Esophagus mucosa (tissue), 1 donor: Measurements from ENCODE around the gene HOXB5. TPM values are rescaled to one million over a fixed set of nuclear protein-coding genes. Genes with fewer than 3 reads are reported as not detected.
A peak's percentile ranks its signal among the peaks of the same experiment; 100 is the strongest.

ENCODE experiments used
- ATAC-seq: fragments of 200-7000 bp; cut with Tn5 transposase; one replicate; pipeline ENCODE4 v1.9.1; 2020
- total RNA-seq: library from RNA; stranded (reverse); gene quantifications from one replicate; pipeline ENCODE4 v1.2.4, GENCODE V29; 2023
- donor health status: DM: yes; HTN: yes; CAD: no.

Gene HOXB5
- total RNA-seq, 1 donor from 2014 or later, result 0.16 TPM

DNA sequence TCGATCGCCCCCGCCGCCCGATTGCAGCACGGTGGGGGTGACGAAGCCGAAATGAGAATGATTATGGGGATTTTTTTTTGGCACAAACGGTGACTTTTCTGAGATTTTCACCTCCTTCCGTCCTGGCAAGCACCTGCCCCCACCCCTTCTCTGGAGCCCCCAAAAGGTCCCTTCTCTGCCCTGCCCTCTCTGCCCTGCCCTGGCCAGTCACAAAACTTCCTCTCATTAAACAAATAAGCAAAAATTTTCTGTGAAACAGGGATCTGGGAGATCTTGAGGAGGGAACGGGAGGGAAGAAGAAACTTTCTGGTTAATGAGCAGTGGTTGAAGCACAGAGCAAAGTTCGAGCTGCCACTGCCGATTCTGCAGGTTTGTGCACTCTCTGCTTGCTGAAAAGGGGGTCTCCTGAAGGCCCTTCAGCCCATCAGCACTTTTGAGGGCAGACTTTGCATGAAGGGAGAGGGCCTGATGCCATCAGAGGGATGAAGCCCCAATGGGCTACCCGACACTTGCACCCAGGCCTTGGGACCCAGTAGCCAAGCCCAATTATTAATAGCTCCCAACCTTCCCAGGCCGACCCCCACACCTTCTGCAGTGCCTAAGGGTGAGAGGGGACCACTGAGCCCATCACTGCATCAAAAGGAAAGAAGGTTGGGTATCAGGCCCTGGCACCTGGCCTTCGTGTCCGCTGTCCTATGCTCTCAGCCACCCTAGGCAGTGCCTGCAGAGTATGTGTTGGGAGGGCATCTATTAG is 22.6 kb upstream of the HOXB5 start:
- no peak for ATAC-seq

DNA sequence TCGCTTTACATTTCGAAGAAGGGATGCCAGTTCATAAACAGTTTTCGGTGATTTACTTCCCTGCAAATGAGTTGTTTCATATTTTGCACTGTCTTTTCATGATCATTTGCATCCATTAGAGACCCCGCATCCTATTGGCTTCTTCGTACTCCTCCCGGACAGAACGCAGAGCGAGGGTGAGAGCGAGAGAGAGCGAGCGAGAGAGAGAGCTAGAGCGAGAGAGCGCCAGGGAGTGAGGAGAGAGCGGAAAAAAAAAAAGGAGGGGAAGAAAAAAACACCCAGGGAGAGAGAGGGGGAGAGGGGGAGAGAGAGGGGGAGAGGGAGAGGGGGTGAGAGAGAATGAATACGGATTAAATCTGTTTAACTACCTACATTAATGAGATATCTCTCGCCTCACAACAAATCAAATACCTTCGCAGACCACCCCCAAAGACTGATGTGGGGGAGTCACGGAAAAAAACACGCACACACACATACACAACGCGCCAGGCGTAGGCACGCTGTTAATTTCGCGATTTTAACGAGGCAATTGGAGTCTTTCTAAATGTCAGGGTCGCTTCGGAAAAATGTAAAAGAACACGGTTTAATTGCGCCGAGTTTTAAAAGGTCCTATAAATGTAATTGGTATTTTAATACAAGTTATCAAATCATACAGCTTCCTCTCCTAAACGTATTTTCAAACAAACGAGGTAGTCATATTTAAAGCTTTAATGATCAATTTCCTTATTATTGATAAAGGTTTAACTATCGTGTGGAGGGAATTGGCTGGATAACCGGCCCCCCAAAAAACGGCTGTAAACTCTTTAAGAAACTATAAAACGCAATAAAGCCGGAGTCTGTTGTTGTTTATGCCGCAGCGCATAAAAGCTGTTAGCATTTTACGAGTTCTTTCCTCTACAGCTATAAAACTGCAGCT is 21.7 kb upstream of the HOXB5 start, which contains the start of gene HOXB8:
TSS of gene HOXB8 (minus strand) at position 246 of the 916 bp plus-strand sequence. CDS start 588 bp downstream, outside the sequence.
- ATAC-seq, result no peak

GRCh38 chr17:48613862-48614694 is 20.5 kb upstream of the HOXB5 start:
- ATAC-seq, result no peak

GRCh38 chr17:48612854-48613691 is 19.5 kb upstream of the HOXB5 start:
- ATAC-seq, result no peak

GRCh38 chr17:48612456-48612853 is 18.9 kb upstream of the HOXB5 start:
- ATAC-seq, result no peak

DNA sequence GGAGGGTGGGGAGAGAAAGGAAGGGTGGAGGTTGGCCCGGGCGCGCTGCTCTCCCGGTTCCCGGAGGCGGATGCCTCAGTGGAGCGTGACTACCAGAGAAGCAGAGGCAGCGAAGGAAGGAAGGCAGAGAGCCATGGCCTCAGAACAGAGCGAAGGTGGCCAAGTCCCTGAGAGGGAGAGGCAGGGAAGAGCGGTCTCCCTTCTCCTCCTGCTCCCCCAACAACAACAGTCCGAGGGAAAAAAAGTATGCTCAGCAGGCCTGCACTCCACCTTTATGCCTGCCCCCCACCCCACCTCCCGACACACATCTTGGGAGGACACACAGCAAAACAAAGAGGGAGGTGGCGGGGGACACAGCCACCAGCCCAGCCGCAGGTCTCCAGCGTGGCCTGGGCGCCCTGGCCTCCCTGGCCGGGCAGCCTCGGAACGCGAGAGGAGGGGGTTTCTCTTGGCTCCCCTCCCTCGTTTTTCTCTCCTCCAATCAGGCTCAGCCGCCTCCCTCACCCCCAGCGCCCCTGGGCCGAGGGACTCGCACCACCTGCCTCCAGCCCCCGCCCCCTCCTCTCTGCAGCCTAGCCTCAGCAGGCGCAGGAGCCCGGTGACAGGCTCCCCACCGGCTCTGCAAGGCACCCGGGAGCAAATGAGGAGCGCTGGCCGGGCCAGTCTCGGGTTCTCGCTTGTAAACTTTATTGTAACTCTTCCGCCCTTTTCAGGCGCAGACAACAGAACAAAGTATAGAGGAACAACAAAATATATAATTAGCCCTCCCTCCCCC is 18.3 kb upstream of the HOXB5 start:
- ATAC-seq, result no peak

DNA sequence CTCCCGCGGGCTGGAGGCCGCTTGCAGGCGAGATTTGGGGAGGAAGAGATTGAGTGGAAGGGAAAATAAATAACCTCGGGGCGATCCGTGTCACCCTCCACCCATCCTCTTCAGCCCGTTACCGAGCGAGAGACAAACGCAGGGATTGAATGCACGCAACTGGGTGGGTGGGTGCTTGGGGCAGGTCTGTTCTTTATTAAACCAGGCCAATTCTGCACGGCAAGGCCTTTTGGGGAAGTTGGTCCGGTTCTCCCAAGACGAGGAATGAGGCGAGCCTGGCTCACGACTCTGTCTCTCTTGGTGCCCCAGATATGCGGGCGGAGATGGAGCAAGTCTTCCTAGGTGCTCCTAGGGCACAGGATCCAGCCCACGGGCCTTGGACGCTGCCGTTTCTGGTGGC is 17.6 kb upstream of the HOXB5 start:
- ATAC-seq, result no peak

DNA sequence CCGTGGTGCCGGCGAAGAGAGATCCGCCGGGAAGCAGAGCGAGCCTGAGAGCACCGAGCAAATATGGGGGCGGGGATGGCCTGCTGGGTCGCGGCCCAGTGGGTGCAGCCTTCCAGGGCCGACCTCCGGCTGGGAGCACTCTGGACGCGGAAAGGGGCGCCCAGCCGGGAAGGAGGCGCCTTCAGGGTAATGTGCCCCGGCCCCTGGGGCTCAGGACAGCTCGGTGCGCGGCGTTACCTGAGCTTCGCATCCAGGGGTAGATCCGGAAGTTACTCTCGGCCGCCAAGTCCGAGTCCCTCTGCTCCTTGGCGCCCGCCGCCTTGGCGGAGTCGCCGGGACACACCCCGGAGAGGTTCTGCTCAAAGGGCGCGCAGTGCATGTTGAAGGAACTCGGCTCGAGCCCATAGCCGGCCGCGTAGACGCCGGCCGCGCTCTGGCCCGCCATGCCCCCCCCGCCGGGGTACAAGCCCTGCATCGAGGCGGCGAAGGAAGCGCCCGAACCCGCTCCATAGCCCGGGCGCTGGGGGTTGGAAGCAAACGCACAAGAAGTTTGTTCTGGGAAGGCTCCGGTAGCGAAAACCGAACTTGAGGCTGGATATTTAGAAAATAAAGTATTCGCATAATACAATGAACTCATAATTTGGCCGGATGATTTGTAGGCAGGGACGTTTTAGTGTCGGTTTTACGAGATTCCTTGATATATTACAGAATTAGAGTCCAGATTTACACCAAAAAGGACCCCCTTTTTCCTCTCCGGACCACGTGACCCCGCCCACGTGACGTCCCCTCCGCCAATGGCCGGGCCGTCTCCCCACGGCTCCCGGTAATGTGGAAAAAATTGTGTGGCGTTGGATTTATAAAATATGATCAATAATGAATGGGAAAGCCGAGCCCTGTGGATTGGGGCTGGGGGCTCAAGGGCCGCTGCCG is 17.0 kb upstream of the HOXB5 start, which contains the start of gene HOXB7:
TSS of gene HOXB7 (minus strand) at position 736 of the 930 bp plus-strand sequence. CDS start at position 637, 99 bp downstream.
- peak; percentile 28 for ATAC-seq

DNA sequence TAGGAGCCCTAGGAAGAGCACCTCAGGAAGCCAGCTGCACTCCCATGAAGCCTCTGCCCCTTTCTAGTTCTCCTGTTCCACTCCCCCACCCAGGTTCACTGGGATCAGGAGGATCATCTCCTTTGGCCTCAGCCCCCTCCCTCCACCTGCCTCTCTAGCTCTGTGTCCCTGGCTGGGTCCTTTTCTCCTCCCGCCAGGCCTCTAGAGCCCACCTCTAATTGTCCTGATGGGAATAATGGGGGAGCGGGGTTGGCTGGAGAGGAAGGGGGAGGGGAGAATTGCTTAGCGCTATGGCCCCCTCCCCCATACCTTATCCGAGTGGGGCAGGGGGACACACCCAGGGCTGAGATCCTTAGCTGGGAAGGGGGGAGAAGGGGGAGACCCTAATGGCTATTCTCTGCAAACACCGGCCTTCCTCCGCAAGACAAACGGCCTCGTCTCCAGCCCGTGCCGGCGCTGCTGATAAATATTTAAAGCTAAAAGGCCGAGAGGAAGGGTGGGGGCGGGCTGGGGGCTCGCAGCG is 16.2 kb upstream of the HOXB5 start:
- no peak for ATAC-seq

GRCh38 chr17:48609033-48609432 is 15.5 kb upstream of the HOXB5 start:
- ATAC-seq, result no peak

GRCh38 chr17:48608494-48608834 is 14.9 kb upstream of the HOXB5 start:
- no peak for ATAC-seq

GRCh38 chr17:48606892-48607614 is 13.5 kb upstream of the HOXB5 start:
- no peak for ATAC-seq

- ATAC-seq, result no peak
Observed at GRCh38 chr17:48605991-48606891, 12.7 kb upstream of the HOXB5 start.

GRCh38 chr17:48605409-48605919 is 11.9 kb upstream of the HOXB5 start:
- no peak for ATAC-seq

DNA sequence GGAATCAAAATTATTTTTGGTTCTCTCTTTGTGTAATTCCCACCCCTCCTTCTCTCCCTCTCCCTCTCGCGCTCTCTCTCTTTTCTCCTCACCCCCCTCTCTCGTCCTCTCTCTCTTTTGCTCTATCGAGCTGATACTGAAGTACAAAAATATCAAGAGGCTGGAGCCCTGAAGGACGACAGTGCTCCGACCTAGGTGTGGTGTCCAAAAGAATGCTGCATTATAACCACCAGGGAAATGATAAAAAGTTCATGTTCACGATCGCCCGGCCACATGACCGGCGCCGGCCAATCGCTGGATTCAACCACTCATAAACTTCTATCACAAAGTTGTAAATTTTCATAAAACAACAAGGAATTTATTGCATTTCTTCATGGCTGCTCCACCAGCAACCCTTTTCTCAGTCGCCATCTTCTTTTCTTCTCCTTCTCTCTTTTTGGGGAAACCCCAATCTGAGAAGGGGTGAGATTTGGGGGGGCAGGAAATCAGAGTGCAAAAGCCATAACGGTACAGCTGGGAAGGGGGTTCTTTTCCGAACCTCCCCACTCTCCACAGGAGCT is 11.3 kb upstream of the HOXB5 start, which contains the start of gene HOXB6:
TSS of gene HOXB6 (minus strand) at position 217 of the 560 bp plus-strand sequence. CDS start 6,836 bp downstream, outside the sequence.
- ATAC-seq, result no peak

GRCh38 chr17:48603959-48604769 is 10.6 kb upstream of the HOXB5 start:
- no peak for ATAC-seq
